Mammary epithelial cell (primary cell): Measurements from ENCODE around the gene PHF2.

Source experiments
- EZH2 ChIP-seq: IDR thresholded peaks from 2 replicates; pipeline ENCODE4 v1.6.1; 2012; ENCODE audit warnings: low read length, inconsistent platforms, borderline replicate concordance
- TF ChIP-seq, protein P1 (sequence below), 2 donors: IDR thresholded peaks in 1 of 2; conservative IDR thresholded peaks in 1 of 2; 2 replicates each; pipeline ENCODE4 v1.5.1; 2011 to 2012; ENCODE audit warnings: inconsistent platforms in 2 of 2, low read length in 2 of 2, mild to moderate bottlenecking in 2 of 2, control low read depth in 1 of 2, low read depth in 1 of 2; ENCODE audit not compliant: insufficient read depth in 1 of 2; ENCODE audit errors: extremely low read depth in 1 of 2

- TF ChIP-seq, protein P1, sequence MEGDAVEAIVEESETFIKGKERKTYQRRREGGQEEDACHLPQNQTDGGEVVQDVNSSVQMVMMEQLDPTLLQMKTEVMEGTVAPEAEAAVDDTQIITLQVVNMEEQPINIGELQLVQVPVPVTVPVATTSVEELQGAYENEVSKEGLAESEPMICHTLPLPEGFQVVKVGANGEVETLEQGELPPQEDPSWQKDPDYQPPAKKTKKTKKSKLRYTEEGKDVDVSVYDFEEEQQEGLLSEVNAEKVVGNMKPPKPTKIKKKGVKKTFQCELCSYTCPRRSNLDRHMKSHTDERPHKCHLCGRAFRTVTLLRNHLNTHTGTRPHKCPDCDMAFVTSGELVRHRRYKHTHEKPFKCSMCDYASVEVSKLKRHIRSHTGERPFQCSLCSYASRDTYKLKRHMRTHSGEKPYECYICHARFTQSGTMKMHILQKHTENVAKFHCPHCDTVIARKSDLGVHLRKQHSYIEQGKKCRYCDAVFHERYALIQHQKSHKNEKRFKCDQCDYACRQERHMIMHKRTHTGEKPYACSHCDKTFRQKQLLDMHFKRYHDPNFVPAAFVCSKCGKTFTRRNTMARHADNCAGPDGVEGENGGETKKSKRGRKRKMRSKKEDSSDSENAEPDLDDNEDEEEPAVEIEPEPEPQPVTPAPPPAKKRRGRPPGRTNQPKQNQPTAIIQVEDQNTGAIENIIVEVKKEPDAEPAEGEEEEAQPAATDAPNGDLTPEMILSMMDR (conservative IDR thresholded peaks at IDR 0.05 in 1 of 2, IDR thresholded peaks at IDR 0.05 in 1 of 2; ENCODE audit: extremely low read depth in 1 of 2, insufficient read depth in 1 of 2, low read depth in 1 of 2, low read length in 2 of 2), result no peak
- TF ChIP-seq EZH2, result no peak
Observed at GRCh38 chr9:93710370-93710723, 134.0 kb downstream of the PHF2 start.
